Suprapubic skin (tissue), 4 donors: ENCODE measurements around the gene RAB21. TPM values are rescaled to one million over a fixed set of nuclear protein-coding genes. Genes with fewer than 3 reads are reported as not detected.

Experiments used
- DNase-seq, 2 donors: peaks; one replicate each; pipeline ENCODE4 v3.0.0-alpha.2; 2019; ENCODE audit warnings: low spot score in 2 of 2
- H3K27ac ChIP-seq: fragments of 200-600 bp; sonication (generic); one replicate; pipeline ENCODE4 v1.5.1; 2019
- H3K27me3 ChIP-seq: fragments of 200-600 bp; sonication (generic); one replicate; pipeline ENCODE4 v1.5.1; 2019
- H3K36me3 ChIP-seq: fragments of 200-600 bp; sonication (generic); one replicate; pipeline ENCODE4 v1.5.1; 2019
- H3K4me1 ChIP-seq: fragments of 200-600 bp; sonication (generic); one replicate; pipeline ENCODE4 v1.5.1; 2019
- H3K4me3 ChIP-seq: fragments of 200-600 bp; sonication (generic); one replicate; pipeline ENCODE4 v1.5.1; 2019; ENCODE audit warnings: mild to moderate bottlenecking
- H3K9me3 ChIP-seq: fragments of 200-600 bp; sonication (generic); one replicate; pipeline ENCODE4 v1.5.1; 2019
- EP300 ChIP-seq: sonication (generic); formaldehyde crosslinking; IDR thresholded peaks from one replicate; pipeline ENCODE4 v1.6.1; 2017; ENCODE audit warnings: antibody characterized with exemption
- POLR2A ChIP-seq, 2 donors: fragments of 450-650 bp; IDR thresholded peaks; one replicate each; pipeline ENCODE4 v1.6.1; 2017; ENCODE audit warnings: antibody characterized with exemption in 2 of 2, mild to moderate bottlenecking in 2 of 2, moderate library complexity in 2 of 2
- POLR2AphosphoS5 ChIP-seq, 3 donors: sonication (generic); formaldehyde crosslinking; IDR thresholded peaks; one replicate each; pipeline ENCODE4 v1.6.1; 2017; ENCODE audit warnings: antibody characterized with exemption in 3 of 3
- WGBS: methylation state at CpG from one replicate; pipeline ENCODE4 v1.1.5; 2018; 5-methylcytosine and 5-hydroxymethylcytosine counted together
- total RNA-seq, 4 donors: library from RNA; depleted of rRNA; stranded (reverse); fragments of >200 nt; gene quantifications; one replicate each; pipeline ENCODE4 v1.1.0, GENCODE V29; 2016
- TF ChIP-seq, protein P1 (sequence below), 2 donors: fragments of 200-600 bp in 1 of 2; fragments of 450-650 bp in 1 of 2; sonication (generic) in 1 of 2; IDR thresholded peaks; one replicate each; pipeline ENCODE4 v1.5.1; 2016 to 2019; ENCODE audit warnings: antibody characterized with exemption in 2 of 2, mild to moderate bottlenecking in 1 of 2, moderate library complexity in 1 of 2

Gene RAB21
- total RNA-seq, 4 donors from 2014 or later, result 13.7 to 38.5 (median 32.2) TPM

DNA sequence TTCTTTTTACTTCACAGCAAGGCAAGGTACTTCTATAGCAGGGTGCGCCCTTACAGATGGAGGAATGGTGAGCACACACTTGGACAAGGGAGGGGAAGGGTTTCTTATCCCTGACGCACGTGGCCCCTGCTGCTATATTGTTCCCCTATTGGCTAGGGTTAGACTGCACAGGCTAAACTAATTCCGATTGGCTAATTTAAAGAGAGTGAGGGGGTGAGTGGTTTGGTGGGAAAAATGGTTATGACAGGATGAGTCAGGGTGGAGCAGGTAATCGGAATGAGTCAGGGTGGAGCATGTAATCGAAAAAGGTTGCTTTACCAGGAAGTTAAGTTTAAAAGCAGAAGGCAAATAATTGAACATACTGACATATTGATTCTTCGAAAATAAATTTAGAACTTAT, 23.7 kb upstream of the RAB21 start:
- no peaks in the 10 kb centered on the region for H3K27me3 ChIP-seq
- TF ChIP-seq POLR2AphosphoS5 (IDR thresholded peaks at IDR 0.05) (no peak), POLR2A (IDR thresholded peaks at IDR 0.05) (no peak), EP300 (no peak)
- TF ChIP-seq, protein P1, sequence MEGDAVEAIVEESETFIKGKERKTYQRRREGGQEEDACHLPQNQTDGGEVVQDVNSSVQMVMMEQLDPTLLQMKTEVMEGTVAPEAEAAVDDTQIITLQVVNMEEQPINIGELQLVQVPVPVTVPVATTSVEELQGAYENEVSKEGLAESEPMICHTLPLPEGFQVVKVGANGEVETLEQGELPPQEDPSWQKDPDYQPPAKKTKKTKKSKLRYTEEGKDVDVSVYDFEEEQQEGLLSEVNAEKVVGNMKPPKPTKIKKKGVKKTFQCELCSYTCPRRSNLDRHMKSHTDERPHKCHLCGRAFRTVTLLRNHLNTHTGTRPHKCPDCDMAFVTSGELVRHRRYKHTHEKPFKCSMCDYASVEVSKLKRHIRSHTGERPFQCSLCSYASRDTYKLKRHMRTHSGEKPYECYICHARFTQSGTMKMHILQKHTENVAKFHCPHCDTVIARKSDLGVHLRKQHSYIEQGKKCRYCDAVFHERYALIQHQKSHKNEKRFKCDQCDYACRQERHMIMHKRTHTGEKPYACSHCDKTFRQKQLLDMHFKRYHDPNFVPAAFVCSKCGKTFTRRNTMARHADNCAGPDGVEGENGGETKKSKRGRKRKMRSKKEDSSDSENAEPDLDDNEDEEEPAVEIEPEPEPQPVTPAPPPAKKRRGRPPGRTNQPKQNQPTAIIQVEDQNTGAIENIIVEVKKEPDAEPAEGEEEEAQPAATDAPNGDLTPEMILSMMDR (IDR thresholded peaks at IDR 0.05), result no peak
- H3K4me3 ChIP-seq, result no peak overlapping the region
- no peaks in the 10 kb centered on the region for H3K36me3 ChIP-seq
- H3K9me3 ChIP-seq, result no peaks in the 10 kb centered on the region
- no peak overlapping the region for H3K27ac ChIP-seq
- no peak for DNase-seq
- no peaks in the 10 kb centered on the region for H3K4me1 ChIP-seq
- 90% methylated on average over 7 of the region's 7 CpGs for WGBS

DNA sequence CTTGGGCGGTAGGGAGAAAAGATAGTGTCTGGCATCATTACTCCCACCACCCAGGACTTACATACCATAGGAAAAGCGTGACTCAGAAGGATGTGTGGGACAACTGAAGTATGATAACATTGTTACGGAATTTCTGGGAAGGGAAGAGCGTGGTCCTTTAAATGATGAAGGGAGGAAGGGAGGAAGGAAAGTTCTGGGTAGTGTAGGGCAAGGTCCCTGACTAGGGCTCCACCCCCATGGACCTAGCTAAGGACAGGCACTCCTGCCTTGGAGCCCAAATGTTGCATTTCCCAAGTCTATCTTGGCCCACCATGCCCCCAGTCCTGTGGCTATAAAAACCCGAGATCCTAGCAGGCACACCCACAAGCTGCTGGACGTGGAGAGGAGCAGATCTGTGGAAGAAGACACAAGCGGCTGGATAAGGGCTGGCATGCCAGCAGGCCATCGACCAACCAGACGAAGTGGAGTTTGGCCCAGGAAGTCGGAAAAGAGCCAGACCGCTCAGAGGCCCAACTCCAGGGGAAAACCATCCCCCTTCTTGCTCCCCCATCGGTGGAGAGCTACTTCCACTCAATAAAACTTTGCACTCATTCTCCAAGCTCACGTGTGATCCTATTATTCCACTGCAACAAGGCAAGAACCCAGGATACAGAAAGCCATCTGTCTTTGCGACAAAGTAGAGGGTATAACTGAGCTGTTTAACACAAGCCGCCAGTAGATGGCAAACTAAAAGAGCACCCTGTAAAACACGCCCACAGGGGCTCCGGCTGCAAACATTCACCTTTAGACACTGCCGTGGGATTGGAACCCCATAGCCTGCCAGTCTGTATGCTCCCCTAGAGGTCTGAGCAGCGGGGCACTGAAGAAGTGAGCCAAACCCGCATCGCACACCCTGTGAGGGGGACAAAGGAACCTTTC, 23.0 kb upstream of the RAB21 start:
- TF ChIP-seq POLR2AphosphoS5 (IDR thresholded peaks at IDR 0.05), result no peak
- TF ChIP-seq EP300, result no peak
- no peak for TF ChIP-seq POLR2A (IDR thresholded peaks at IDR 0.05)
- TF ChIP-seq, protein P1 (IDR thresholded peaks at IDR 0.05), result no peak
- no peaks in the 10 kb centered on the region for H3K4me1 ChIP-seq
- no peak overlapping the region for H3K4me3 ChIP-seq
- no peak for DNase-seq
- H3K36me3 ChIP-seq, result no peaks in the 10 kb centered on the region
- WGBS, result 80% methylated on average over 21 of the region's 21 CpGs
- H3K9me3 ChIP-seq, result no peaks in the 10 kb centered on the region
- H3K27ac ChIP-seq, result no peak overlapping the region
- no peaks in the 10 kb centered on the region for H3K27me3 ChIP-seq

- Histone ChIP-seq H3K27me3 (no peaks in the 10 kb centered on the region), H3K4me3 (no peak overlapping the region), H3K9me3 (no peaks in the 10 kb centered on the region), H3K4me1 (no peaks in the 10 kb centered on the region), H3K36me3 (no peaks in the 10 kb centered on the region), H3K27ac (no peak overlapping the region)
- 75% methylated on average over 3 of the region's 3 CpGs for WGBS
- TF ChIP-seq, protein P1 (IDR thresholded peaks at IDR 0.05), result no peak
- no peak for TF ChIP-seq POLR2A (IDR thresholded peaks at IDR 0.05)
- DNase-seq, result no peak
Observed at GRCh38 chr12:71732357-71732712, 22.3 kb upstream of the RAB21 start.

DNA sequence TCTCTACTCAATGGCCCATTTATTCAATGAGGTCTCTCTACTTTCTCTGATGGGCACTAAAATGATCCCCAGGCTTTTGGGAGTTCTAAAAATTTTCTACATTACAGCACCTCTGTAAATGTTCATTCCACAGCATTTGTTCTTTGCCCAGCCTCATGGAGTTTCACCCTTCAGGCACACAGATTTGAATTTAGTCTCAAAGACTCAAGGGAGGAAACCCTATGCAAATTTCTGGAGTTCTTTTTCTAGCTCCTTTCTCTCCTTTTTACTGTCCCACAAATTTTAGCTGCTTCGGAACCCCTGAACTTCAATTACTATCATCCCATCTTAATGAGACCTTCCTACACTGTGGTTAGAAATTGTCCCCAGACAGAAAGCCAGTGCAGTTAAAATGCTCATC, 17.5 kb upstream of the RAB21 start:
- Histone ChIP-seq H3K27me3 (no peaks in the 10 kb centered on the region), H3K27ac (no peak overlapping the region), H3K4me3 (no peak overlapping the region), H3K36me3 (no peaks in the 10 kb centered on the region), H3K9me3 (no peaks in the 10 kb centered on the region), H3K4me1 (no peaks in the 10 kb centered on the region)
- TF ChIP-seq POLR2A (IDR thresholded peaks at IDR 0.05) (no peak), POLR2AphosphoS5 (IDR thresholded peaks at IDR 0.05) (no peak), EP300 (no peak)
- TF ChIP-seq, protein P1 (IDR thresholded peaks at IDR 0.05), result no peak
- WGBS, result 90% methylated on average over 1 of the region's 1 CpG
- no peak for DNase-seq

- H3K4me3 ChIP-seq, result no peak overlapping the region
- H3K4me1 ChIP-seq, result no peaks in the 10 kb centered on the region
- no peak overlapping the region for H3K27ac ChIP-seq
- WGBS, result 0% methylated on average over 1 of the region's 1 CpG
- no peaks in the 10 kb centered on the region for H3K9me3 ChIP-seq
- TF ChIP-seq EP300, result no peak
- no peak for TF ChIP-seq POLR2A (IDR thresholded peaks at IDR 0.05)
- TF ChIP-seq, protein P1 (IDR thresholded peaks at IDR 0.05), result no peak
- TF ChIP-seq POLR2AphosphoS5 (IDR thresholded peaks at IDR 0.05), result no peak
- no peaks in the 10 kb centered on the region for H3K27me3 ChIP-seq
- DNase-seq, result no peak
- no peaks in the 10 kb centered on the region for H3K36me3 ChIP-seq
Observed at GRCh38 chr12:71742998-71743397, 11.7 kb upstream of the RAB21 start.
